Hippocampal formation (tissue), 2 donors: ENCODE measurements around the gene FANCC.
"Not testable (repeated sequence)": the region's sequence is repeated elsewhere in the genome, so short reads cannot be mapped to it uniquely, and the experiment has no call there.

ENCODE experiments used
- DNase-seq, 2 donors: peaks; one replicate each; lab custom pipeline; 2025; lab: John Stamatoyannopoulos, UW

FANCC gene

GRCh38 chr9:95230046-95230445, 87.5 kb downstream of the FANCC start:
- DNase-seq, result no peak

GRCh38 chr9:95229230-95229915, 88.1 kb downstream of the FANCC start:
- no peak for DNase-seq

GRCh38 chr9:95226921-95227320, 90.6 kb downstream of the FANCC start:
- no peak for DNase-seq

GRCh38 chr9:95225726-95226106, 91.8 kb downstream of the FANCC start:
- DNase-seq, result no peak

- DNase-seq, result no peak
Measured at GRCh38 chr9:95225076-95225725, 92.3 kb downstream of the FANCC start.

- no peak for DNase-seq
Measured at GRCh38 chr9:95224376-95225019, 93.0 kb downstream of the FANCC start.

GRCh38 chr9:95220352-95220751, 97.2 kb downstream of the FANCC start:
- DNase-seq, result not testable (repeated sequence)

- no peak for DNase-seq
Measured at GRCh38 chr9:95218773-95219172, 98.7 kb downstream of the FANCC start.

- no peak for DNase-seq
Measured at GRCh38 chr9:95217936-95218335, 99.6 kb downstream of the FANCC start.

GRCh38 chr9:95215336-95215898, 102.1 kb downstream of the FANCC start:
- DNase-seq, result no peak

- no peak for DNase-seq
Measured at GRCh38 chr9:95213117-95213516, 104.4 kb downstream of the FANCC start.

- no peak for DNase-seq
Measured at GRCh38 chr9:95211028-95211427, 106.5 kb downstream of the FANCC start.

- no peak for DNase-seq
Measured at GRCh38 chr9:95207403-95207802, 110.1 kb downstream of the FANCC start.

GRCh38 chr9:95206143-95206542, 111.4 kb downstream of the FANCC start:
- no peak for DNase-seq

- no peak for DNase-seq
Measured at GRCh38 chr9:95204710-95205109, 112.8 kb downstream of the FANCC start.

GRCh38 chr9:95204310-95204709, 113.2 kb downstream of the FANCC start:
- no peak for DNase-seq

GRCh38 chr9:95203019-95203418, 114.5 kb downstream of the FANCC start:
- DNase-seq, result not testable (repeated sequence)

GRCh38 chr9:95202076-95202681, 115.3 kb downstream of the FANCC start:
- DNase-seq, result no peak

GRCh38 chr9:95201206-95201605, 116.3 kb downstream of the FANCC start:
- DNase-seq, result no peak

- DNase-seq, result no peak
Measured at GRCh38 chr9:95197692-95198271, 119.7 kb downstream of the FANCC start.

GRCh38 chr9:95193480-95193879, 124.0 kb downstream of the FANCC start:
- DNase-seq, result no peak

GRCh38 chr9:95193067-95193466, 124.4 kb downstream of the FANCC start:
- DNase-seq, result no peak
